ENCODE results near the gene TMEM101.
"Not testable (repeated sequence)": the region's sequence is repeated elsewhere in the genome, so short reads cannot be mapped to it uniquely, and the experiment has no call there.

The TMEM101 gene

GRCh38 chr17:43961954-43962353 lies 52.8 kb downstream of the TMEM101 start:
- no peak for TF ChIP-seq CTCF (IDR thresholded peaks at IDR 0.05; ENCODE audit: low read depth, low read length, missing control alignments)
- H3K4me3 ChIP-seq (replicated peaks; ENCODE audit: low read depth, low read length): no peak overlapping the region
- no peak for DNase-seq (ENCODE audit: extremely low read depth, low read depth)

- not testable (repeated sequence) for DNase-seq (ENCODE audit: extremely low read depth, low read depth)
Measured at GRCh38 chr17:43961292-43961691, 53.5 kb downstream of the TMEM101 start.

More at GRCh38 chr17:43961292-43961691, 53.5 kb downstream of the TMEM101 start:
- H3K4me3 ChIP-seq (replicated peaks; ENCODE audit: low read depth, low read length): not testable (repeated sequence)
